GM23338 (cell line): Measurements from ENCODE around the gene SNX15. TPM values are rescaled to one million over a fixed set of nuclear protein-coding genes. Genes with fewer than 3 reads are reported as not detected.

Experiments used
- ATAC-seq: fragments of 200-7000 bp; cut with Tn5 transposase; 3 replicates; pipeline ENCODE4 v1.9.1; 2020
- DNase-seq: peaks from one replicate; pipeline ENCODE4 v3.0.0-alpha.2; 2015; ENCODE audit warnings: low spot score
- H2AFZ ChIP-seq: fragments of 200-600 bp; sonication (generic); 2 replicates; pipeline ENCODE4 v1.8.0; 2016; ENCODE audit warnings: antibody characterized with exemption, mild to moderate bottlenecking, moderate library complexity
- H3F3A ChIP-seq: fragments of 200-600 bp; sonication (generic); replicated peaks from 2 replicates; pipeline ENCODE4 v1.8.0; 2017; ENCODE audit warnings: antibody characterized with exemption, mixed run types, low read depth
- H3K27ac ChIP-seq: fragments of 200-600 bp; sonication (generic); 2 replicates; pipeline ENCODE4 v1.6.1; 2016; ENCODE audit warnings: low read depth
- H3K27me3 ChIP-seq: fragments of 200-600 bp; sonication (generic); 2 replicates; pipeline ENCODE4 v1.8.0; 2016; ENCODE audit warnings: mild to moderate bottlenecking, mixed run types, moderate library complexity; ENCODE audit not compliant: insufficient read depth
- H3K36me3 ChIP-seq: fragments of 200-600 bp; sonication (generic); 2 replicates; pipeline ENCODE4 v1.8.0; 2016; ENCODE audit warnings: mild to moderate bottlenecking; ENCODE audit not compliant: insufficient read depth
- H3K4me1 ChIP-seq: fragments of 200-600 bp; sonication (generic); 2 replicates; pipeline ENCODE4 v1.8.0; 2016; ENCODE audit warnings: mild to moderate bottlenecking, moderate library complexity; ENCODE audit not compliant: insufficient read depth
- H3K4me2 ChIP-seq: fragments of 200-600 bp; sonication (generic); 2 replicates; pipeline ENCODE4 v1.7.1; 2017; ENCODE audit warnings: mixed run types
- H3K4me3 ChIP-seq: fragments of 200-600 bp; sonication (generic); 2 replicates; pipeline ENCODE4 v1.6.1; 2016; ENCODE audit warnings: mixed run types
- H3K79me2 ChIP-seq: fragments of 200-600 bp; sonication (generic); replicated peaks from 2 replicates; pipeline ENCODE4 v1.8.0; 2017; ENCODE audit warnings: mild to moderate bottlenecking; ENCODE audit not compliant: insufficient read depth
- H3K9me2 ChIP-seq: fragments of 200-600 bp; sonication (generic); 2 replicates; pipeline ENCODE4 v1.8.0; 2017; ENCODE audit not compliant: insufficient read depth
- H4K20me1 ChIP-seq: fragments of 200-600 bp; sonication (generic); replicated peaks from 2 replicates; pipeline ENCODE4 v1.8.0; 2017; ENCODE audit warnings: mild to moderate bottlenecking; ENCODE audit not compliant: insufficient read depth
- H3K27ac Mint-ChIP-seq: 2 replicates; pipeline ENCODE4 v1.8.0; 2020; ENCODE audit warnings: inconsistent platforms, mild to moderate bottlenecking, moderate library complexity, mixed read lengths
- H3K27me3 Mint-ChIP-seq: 3 replicates; pipeline ENCODE4 v1.8.0; 2022; ENCODE audit warnings: low read depth, mild to moderate bottlenecking, moderate library complexity, mixed read lengths, inconsistent platforms; ENCODE audit not compliant: insufficient read depth, poor library complexity
- H3K36me3 Mint-ChIP-seq: 3 replicates; pipeline ENCODE4 v1.8.0; 2021; ENCODE audit warnings: low read depth, mild to moderate bottlenecking, inconsistent platforms, moderate library complexity, mixed read lengths
- H3K4me1 Mint-ChIP-seq: 3 replicates; pipeline ENCODE4 v1.8.0; 2020; ENCODE audit warnings: mild to moderate bottlenecking, inconsistent platforms, mixed read lengths
- H3K4me3 Mint-ChIP-seq: 3 replicates; pipeline ENCODE4 v1.8.0; 2021; ENCODE audit warnings: moderate library complexity, mild to moderate bottlenecking, inconsistent platforms, mixed read lengths
- H3K9me3 Mint-ChIP-seq: 3 replicates; pipeline ENCODE4 v1.8.0; 2020; ENCODE audit warnings: moderate library complexity, mild to moderate bottlenecking, inconsistent platforms, mixed read lengths
- CREB1 ChIP-seq: fragments of 250-450 bp; sonication (Bioruptor Pico); IDR thresholded peaks from 2 replicates; pipeline ENCODE4 v1.5.0; 2020; ENCODE audit warnings: low read depth, mild to moderate bottlenecking, moderate library complexity
- CTCF ChIP-seq, 2 experiments: fragments of 200-600 bp in 1 of 2; sonication (generic) in 1 of 2; conservative IDR thresholded peaks; 2 replicates each; pipeline versions ENCODE4 v1.5.1 to v1.6.1; 2016 to 2017; ENCODE audit warnings: antibody characterized with exemption in 2 of 2, low read depth in 2 of 2, mild to moderate bottlenecking in 2 of 2, moderate library complexity in 1 of 2
- EZH2 ChIP-seq: fragments of 200-600 bp; sonication (generic); IDR thresholded peaks from one replicate; pipeline ENCODE4 v1.8.0; 2017; ENCODE audit warnings: antibody characterized with exemption, mild to moderate bottlenecking, low read depth; ENCODE audit not compliant: unreplicated experiment
- EZH2phosphoT487 ChIP-seq: fragments of 200-600 bp; sonication (generic); IDR thresholded peaks from one replicate; pipeline ENCODE4 v1.8.1; 2018; ENCODE audit warnings: antibody characterized with exemption; ENCODE audit not compliant: unreplicated experiment
- NANOG ChIP-seq: IDR thresholded peaks from 2 replicates; pipeline ENCODE4 v1.6.1; 2016; ENCODE audit warnings: antibody characterized with exemption, borderline replicate concordance
- POLR2AphosphoS5 ChIP-seq: IDR thresholded peaks from 2 replicates; pipeline ENCODE4 v1.6.1; 2016; ENCODE audit warnings: antibody characterized with exemption, low read depth
- STAT1 ChIP-seq: IDR thresholded peaks from one replicate; pipeline ENCODE4 v1.6.1; 2016; ENCODE audit warnings: antibody characterized with exemption; ENCODE audit not compliant: unreplicated experiment
- ZNF114 ChIP-seq: fragments of 250-450 bp; sonication (Bioruptor Pico); IDR thresholded peaks from 2 replicates; pipeline ENCODE4 v1.5.0; 2020; ENCODE audit warnings: mild to moderate bottlenecking, moderate library complexity
- ZNF331 ChIP-seq: fragments of 250-450 bp; sonication (Bioruptor Pico); IDR thresholded peaks from 2 replicates; pipeline ENCODE4 v1.5.0; 2020; ENCODE audit warnings: low read depth, mild to moderate bottlenecking, moderate library complexity
- ZNF462 ChIP-seq: fragments of 250-450 bp; sonication (Bioruptor Pico); IDR thresholded peaks from 2 replicates; pipeline ENCODE4 v1.5.0; 2020; ENCODE audit warnings: mild to moderate bottlenecking, moderate library complexity
- polyA plus RNA-seq: library from polyadenylated mRNA; unstranded; fragments of >200 nt; fragmentation: Nextera tagmentation; extraction: Ambion mirVana; gene quantifications from 2 replicates; pipeline ENCODE4 v1.2.1, GENCODE V29; 2016
- total RNA-seq: library from RNA; depleted of rRNA; stranded (reverse); fragments of >200 nt; shearing (Covaris generic); gene quantifications from 2 replicates; pipeline ENCODE4 v1.2.3, GENCODE V29; 2014
- TF ChIP-seq, protein P1 (sequence below): IDR thresholded peaks from 2 replicates; pipeline ENCODE4 v1.6.1; 2016; ENCODE audit warnings: antibody characterized with exemption

Gene SNX15
- total and polyA plus RNA-seq, 2 experiments from 2014 or later = 13.0 to 21.4 TPM

- TF ChIP-seq CTCF (conservative IDR thresholded peaks at IDR 0.05; ENCODE audit: low read depth in 2 of 2) (no peak), STAT1 (no peak), NANOG (no peak), CREB1 (CRISPR knock-in tag) (no peak), EZH2 (no peak), ZNF462 (CRISPR knock-in tag) (no peak), EZH2phosphoT487 (no peak), POLR2AphosphoS5 (no peak)
Measured at GRCh38 chr11:65008016-65008415, 19.2 kb upstream of the SNX15 start (continued).

DNA sequence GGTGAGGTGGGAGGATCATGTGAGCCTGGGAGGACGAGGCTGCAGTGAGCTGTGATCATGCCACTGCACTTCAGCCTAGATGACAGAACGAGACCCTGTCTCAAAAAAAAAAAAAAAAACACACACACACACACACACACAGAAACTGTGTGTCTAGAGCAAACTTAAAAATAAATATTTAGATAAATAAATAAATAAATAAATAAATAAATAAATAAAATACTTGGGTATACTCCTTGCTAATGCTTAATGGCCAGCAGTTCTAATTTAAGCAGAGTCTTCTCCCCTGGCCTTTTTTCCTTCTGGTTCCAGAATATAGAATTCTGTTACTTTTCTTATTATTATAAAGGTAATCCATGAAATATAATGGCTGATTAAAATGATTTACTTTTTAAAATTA, 18.4 kb upstream of the SNX15 start:
- ATAC-seq = no peak
- no peaks in the 10 kb centered on the region for H3K9me3 Mint-ChIP-seq
- H3K79me2 ChIP-seq = no peaks in the 10 kb centered on the region
- no peak overlapping the region for H3K27ac Mint-ChIP-seq
- H3K4me1 Mint-ChIP-seq = peaks cover 7% of the 10 kb centered on the region; the same call in 2 of the 3 replicates
- peaks cover 7% of the 10 kb centered on the region; the same call in 1 of the 2 replicates for H3F3A ChIP-seq
- H3K9me2 ChIP-seq = no peaks in the 10 kb centered on the region
- no peak overlapping the region for H3K4me2 ChIP-seq
- peaks cover 12% of the 10 kb centered on the region for H3K27me3 Mint-ChIP-seq
- H3K4me3 ChIP-seq = no peak overlapping the region
- no peaks in the 10 kb centered on the region for H3K36me3 ChIP-seq
- H3K27ac ChIP-seq = no peak overlapping the region
- DNase-seq = no peak
- no peaks in the 10 kb centered on the region for H3K36me3 Mint-ChIP-seq
- no peaks in the 10 kb centered on the region for H4K20me1 ChIP-seq
- H3K4me3 Mint-ChIP-seq = no peak overlapping the region
- no peaks in the 10 kb centered on the region for H3K27me3 ChIP-seq
- no peak overlapping the region for H2AFZ ChIP-seq
- H3K4me1 ChIP-seq = no peaks in the 10 kb centered on the region
- TF ChIP-seq EZH2phosphoT487 = no peak
- TF ChIP-seq ZNF114 (CRISPR knock-in tag) = no peak
- no peak for TF ChIP-seq ZNF331
- no peak for TF ChIP-seq NANOG
- no peak for TF ChIP-seq EZH2
- TF ChIP-seq, protein P1, sequence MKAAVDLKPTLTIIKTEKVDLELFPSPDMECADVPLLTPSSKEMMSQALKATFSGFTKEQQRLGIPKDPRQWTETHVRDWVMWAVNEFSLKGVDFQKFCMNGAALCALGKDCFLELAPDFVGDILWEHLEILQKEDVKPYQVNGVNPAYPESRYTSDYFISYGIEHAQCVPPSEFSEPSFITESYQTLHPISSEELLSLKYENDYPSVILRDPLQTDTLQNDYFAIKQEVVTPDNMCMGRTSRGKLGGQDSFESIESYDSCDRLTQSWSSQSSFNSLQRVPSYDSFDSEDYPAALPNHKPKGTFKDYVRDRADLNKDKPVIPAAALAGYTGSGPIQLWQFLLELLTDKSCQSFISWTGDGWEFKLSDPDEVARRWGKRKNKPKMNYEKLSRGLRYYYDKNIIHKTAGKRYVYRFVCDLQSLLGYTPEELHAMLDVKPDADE = no peak
- TF ChIP-seq POLR2AphosphoS5 = no peak
- no peak for TF ChIP-seq STAT1
- no peak for TF ChIP-seq CTCF (conservative IDR thresholded peaks at IDR 0.05; ENCODE audit: low read depth in 2 of 2)
